Esophagus squamous epithelium (tissue), 4 donors: Measurements from ENCODE around the gene GNL2.

Source experiments
- POLR2A ChIP-seq, 4 donors: fragments of 450-650 bp; IDR thresholded peaks; one replicate each; pipeline ENCODE4 v1.6.1; 2017; ENCODE audit warnings: antibody characterized with exemption in 4 of 4, mild to moderate bottlenecking in 4 of 4, moderate library complexity in 3 of 4
- TF ChIP-seq, protein P1 (sequence below), 6 experiments: fragments of 450-650 bp in 4 of 6; fragments of 200-600 bp in 2 of 6; sonication (generic) in 2 of 6; IDR thresholded peaks; one replicate each; pipeline ENCODE4 v1.5.1; 2016 to 2019; ENCODE audit warnings: antibody characterized with exemption in 6 of 6, mild to moderate bottlenecking in 4 of 6, moderate library complexity in 4 of 6

GRCh38 chr1:37574834-37575480, 20.8 kb downstream of the GNL2 start:
- TF ChIP-seq, protein P1, sequence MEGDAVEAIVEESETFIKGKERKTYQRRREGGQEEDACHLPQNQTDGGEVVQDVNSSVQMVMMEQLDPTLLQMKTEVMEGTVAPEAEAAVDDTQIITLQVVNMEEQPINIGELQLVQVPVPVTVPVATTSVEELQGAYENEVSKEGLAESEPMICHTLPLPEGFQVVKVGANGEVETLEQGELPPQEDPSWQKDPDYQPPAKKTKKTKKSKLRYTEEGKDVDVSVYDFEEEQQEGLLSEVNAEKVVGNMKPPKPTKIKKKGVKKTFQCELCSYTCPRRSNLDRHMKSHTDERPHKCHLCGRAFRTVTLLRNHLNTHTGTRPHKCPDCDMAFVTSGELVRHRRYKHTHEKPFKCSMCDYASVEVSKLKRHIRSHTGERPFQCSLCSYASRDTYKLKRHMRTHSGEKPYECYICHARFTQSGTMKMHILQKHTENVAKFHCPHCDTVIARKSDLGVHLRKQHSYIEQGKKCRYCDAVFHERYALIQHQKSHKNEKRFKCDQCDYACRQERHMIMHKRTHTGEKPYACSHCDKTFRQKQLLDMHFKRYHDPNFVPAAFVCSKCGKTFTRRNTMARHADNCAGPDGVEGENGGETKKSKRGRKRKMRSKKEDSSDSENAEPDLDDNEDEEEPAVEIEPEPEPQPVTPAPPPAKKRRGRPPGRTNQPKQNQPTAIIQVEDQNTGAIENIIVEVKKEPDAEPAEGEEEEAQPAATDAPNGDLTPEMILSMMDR (IDR thresholded peaks at IDR 0.05) = no peak
- TF ChIP-seq POLR2A (IDR thresholded peaks at IDR 0.05) = no peak
